ENCODE results near the gene SEC23A.
"Not testable (repeated sequence)": the region's sequence is repeated elsewhere in the genome, so short reads cannot be mapped to it uniquely, and the experiment has no call there.

SEC23A gene

GRCh38 chr14:39023939-39024871 is 78.8 kb downstream of the SEC23A start:
- no peak for DNase-seq (ENCODE audit: low read depth, low spot score)
- no peak for TF ChIP-seq CTCF (IDR thresholded peaks at IDR 0.05; ENCODE audit: insufficient read depth, low read length, missing control alignments)
- H3K4me3 ChIP-seq (ENCODE audit: low read depth, low read length) = no peak overlapping the region
- ChIA-PET POLR2A (no interaction called here), CTCF (interaction anchor here (1.1 to 1.6 kb wide), 3 partner anchors 9 to 157 kb away, joined by 3 to 15 read pairs (median 5); no protein-coding TSS in a partner anchor)

GRCh38 chr14:39017096-39018016 is 85.7 kb downstream of the SEC23A start:
- DNase-seq (ENCODE audit: low read depth, low spot score); POLR2A ChIA-PET; H3K4me3 ChIP-seq (ENCODE audit: low read depth, low read length): not testable (repeated sequence)
- CTCF ChIA-PET = interaction anchor here (0.9 to 8.3 kb wide), 7 partner anchors 8 to 1114 kb away, joined by 4 to 96 read pairs (median 17); no protein-coding TSS in a partner anchor

GRCh38 chr14:39016733-39017095 is 86.3 kb downstream of the SEC23A start:
- ChIA-PET POLR2A (interaction anchor here (0.6 kb wide), 1 partner anchor 10 kb away, joined by 3 read pairs; no protein-coding TSS in a partner anchor), CTCF (interaction anchor here (0.7 to 8.3 kb wide), 14 partner anchors 9 to 1128 kb away, joined by 3 to 96 read pairs (median 7); no protein-coding TSS in a partner anchor)
- no peak for DNase-seq (ENCODE audit: low read depth, low spot score)
- TF ChIP-seq CTCF (IDR thresholded peaks at IDR 0.05; ENCODE audit: insufficient read depth, low read length, missing control alignments) = no peak
- H3K4me3 ChIP-seq (ENCODE audit: low read depth, low read length) = no peak overlapping the region

- DNase-seq (ENCODE audit: low read depth, low spot score) = no peak
- CTCF ChIA-PET = interaction anchor here (0.7 to 8.3 kb wide), 37 partner anchors 8 to 1784 kb away, joined by 3 to 96 read pairs (median 5); no protein-coding TSS in a partner anchor
- POLR2A ChIA-PET = interaction anchor here (0.6 kb wide), 1 partner anchor 9 kb away, joined by 3 read pairs; no protein-coding TSS in a partner anchor
- no peak for TF ChIP-seq CTCF (IDR thresholded peaks at IDR 0.05; ENCODE audit: insufficient read depth, low read length, missing control alignments)
- no peak overlapping the region for H3K4me3 ChIP-seq (ENCODE audit: low read depth, low read length)
Observed at GRCh38 chr14:39015964-39016577, 87.0 kb downstream of the SEC23A start.

- peak; percentile 72 for TF ChIP-seq CTCF (IDR thresholded peaks at IDR 0.05; ENCODE audit: insufficient read depth, low read length, missing control alignments)
- CTCF ChIA-PET = interaction anchor here (0.8 to 8.3 kb wide), 39 partner anchors 8 to 1784 kb away, joined by 3 to 96 read pairs (median 4); no protein-coding TSS in a partner anchor
- DNase-seq (ENCODE audit: low read depth, low spot score) = no peak
- no peak overlapping the region for H3K4me3 ChIP-seq (ENCODE audit: low read depth, low read length)
- POLR2A ChIA-PET = no interaction called here
Observed at GRCh38 chr14:39015360-39015961, 87.6 kb downstream of the SEC23A start.

GRCh38 chr14:39014460-39014859 is 88.6 kb downstream of the SEC23A start:
- CTCF ChIA-PET = interaction anchor here (1.0 to 8.3 kb wide), 12 partner anchors 10 to 1305 kb away, joined by 3 to 96 read pairs (median 8); no protein-coding TSS in a partner anchor
- POLR2A ChIA-PET = no interaction called here
- DNase-seq (ENCODE audit: low read depth, low spot score) = no peak
- no peak for TF ChIP-seq CTCF (IDR thresholded peaks at IDR 0.05; ENCODE audit: insufficient read depth, low read length, missing control alignments)
- H3K4me3 ChIP-seq (ENCODE audit: low read depth, low read length) = no peak overlapping the region

- DNase-seq (ENCODE audit: low read depth, low spot score); CTCF ChIA-PET; POLR2A ChIA-PET; H3K4me3 ChIP-seq (ENCODE audit: low read depth, low read length): not testable (repeated sequence)
Observed at GRCh38 chr14:39008965-39009364, 94.1 kb downstream of the SEC23A start.

Measured in AG04449 (cell line).